GM23338 (cell line): ENCODE data around the gene ACSBG1. TPM values are rescaled to one million over a fixed set of nuclear protein-coding genes. Genes with fewer than 3 reads are reported as not detected.

Experiments used
- CREB1 ChIP-seq: fragments of 250-450 bp; sonication (Bioruptor Pico); IDR thresholded peaks from 2 replicates; pipeline ENCODE4 v1.5.0; 2020; ENCODE audit warnings: low read depth, mild to moderate bottlenecking, moderate library complexity
- EZH2phosphoT487 ChIP-seq: fragments of 200-600 bp; sonication (generic); IDR thresholded peaks from one replicate; pipeline ENCODE4 v1.8.1; 2018; ENCODE audit warnings: antibody characterized with exemption; ENCODE audit not compliant: unreplicated experiment
- JUNB ChIP-seq: IDR thresholded peaks from one replicate; pipeline ENCODE4 v1.6.1; 2016; ENCODE audit warnings: antibody characterized with exemption; ENCODE audit not compliant: unreplicated experiment
- NANOG ChIP-seq: IDR thresholded peaks from 2 replicates; pipeline ENCODE4 v1.6.1; 2016; ENCODE audit warnings: antibody characterized with exemption, borderline replicate concordance
- POLR2AphosphoS5 ChIP-seq: IDR thresholded peaks from 2 replicates; pipeline ENCODE4 v1.6.1; 2016; ENCODE audit warnings: antibody characterized with exemption, low read depth
- STAT1 ChIP-seq: IDR thresholded peaks from one replicate; pipeline ENCODE4 v1.6.1; 2016; ENCODE audit warnings: antibody characterized with exemption; ENCODE audit not compliant: unreplicated experiment
- ZNF331 ChIP-seq: fragments of 250-450 bp; sonication (Bioruptor Pico); IDR thresholded peaks from 2 replicates; pipeline ENCODE4 v1.5.0; 2020; ENCODE audit warnings: low read depth, mild to moderate bottlenecking, moderate library complexity
- ZNF462 ChIP-seq: fragments of 250-450 bp; sonication (Bioruptor Pico); IDR thresholded peaks from 2 replicates; pipeline ENCODE4 v1.5.0; 2020; ENCODE audit warnings: mild to moderate bottlenecking, moderate library complexity
- polyA plus RNA-seq: library from polyadenylated mRNA; unstranded; fragments of >200 nt; fragmentation: Nextera tagmentation; extraction: Ambion mirVana; gene quantifications from 2 replicates; pipeline ENCODE4 v1.2.1, GENCODE V29; 2016
- total RNA-seq: library from RNA; depleted of rRNA; stranded (reverse); fragments of >200 nt; shearing (Covaris generic); gene quantifications from 2 replicates; pipeline ENCODE4 v1.2.3, GENCODE V29; 2014
- TF ChIP-seq, protein P1 (sequence below): IDR thresholded peaks from 2 replicates; pipeline ENCODE4 v1.6.1; 2016; ENCODE audit warnings: antibody characterized with exemption
- TF ChIP-seq, protein P2 (sequence below): IDR thresholded peaks from one replicate; pipeline ENCODE4 v1.6.1; 2018; ENCODE audit warnings: antibody characterized with exemption; ENCODE audit not compliant: unreplicated experiment

The ACSBG1 gene
- total and polyA plus RNA-seq, 2 experiments from 2014 or later = 1.9 to 10.0 TPM

GRCh38 chr15:78203346-78204225 lies 30.8 kb downstream of the ACSBG1 start (continued):
- no peak for TF ChIP-seq ZNF462 (CRISPR knock-in tag)
- no peak for TF ChIP-seq ZNF331 (CRISPR knock-in tag)
- no peak for TF ChIP-seq POLR2AphosphoS5
- no peak for TF ChIP-seq CREB1 (CRISPR knock-in tag)
- TF ChIP-seq, protein P1, sequence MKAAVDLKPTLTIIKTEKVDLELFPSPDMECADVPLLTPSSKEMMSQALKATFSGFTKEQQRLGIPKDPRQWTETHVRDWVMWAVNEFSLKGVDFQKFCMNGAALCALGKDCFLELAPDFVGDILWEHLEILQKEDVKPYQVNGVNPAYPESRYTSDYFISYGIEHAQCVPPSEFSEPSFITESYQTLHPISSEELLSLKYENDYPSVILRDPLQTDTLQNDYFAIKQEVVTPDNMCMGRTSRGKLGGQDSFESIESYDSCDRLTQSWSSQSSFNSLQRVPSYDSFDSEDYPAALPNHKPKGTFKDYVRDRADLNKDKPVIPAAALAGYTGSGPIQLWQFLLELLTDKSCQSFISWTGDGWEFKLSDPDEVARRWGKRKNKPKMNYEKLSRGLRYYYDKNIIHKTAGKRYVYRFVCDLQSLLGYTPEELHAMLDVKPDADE = no peak
- TF ChIP-seq, protein P2, sequence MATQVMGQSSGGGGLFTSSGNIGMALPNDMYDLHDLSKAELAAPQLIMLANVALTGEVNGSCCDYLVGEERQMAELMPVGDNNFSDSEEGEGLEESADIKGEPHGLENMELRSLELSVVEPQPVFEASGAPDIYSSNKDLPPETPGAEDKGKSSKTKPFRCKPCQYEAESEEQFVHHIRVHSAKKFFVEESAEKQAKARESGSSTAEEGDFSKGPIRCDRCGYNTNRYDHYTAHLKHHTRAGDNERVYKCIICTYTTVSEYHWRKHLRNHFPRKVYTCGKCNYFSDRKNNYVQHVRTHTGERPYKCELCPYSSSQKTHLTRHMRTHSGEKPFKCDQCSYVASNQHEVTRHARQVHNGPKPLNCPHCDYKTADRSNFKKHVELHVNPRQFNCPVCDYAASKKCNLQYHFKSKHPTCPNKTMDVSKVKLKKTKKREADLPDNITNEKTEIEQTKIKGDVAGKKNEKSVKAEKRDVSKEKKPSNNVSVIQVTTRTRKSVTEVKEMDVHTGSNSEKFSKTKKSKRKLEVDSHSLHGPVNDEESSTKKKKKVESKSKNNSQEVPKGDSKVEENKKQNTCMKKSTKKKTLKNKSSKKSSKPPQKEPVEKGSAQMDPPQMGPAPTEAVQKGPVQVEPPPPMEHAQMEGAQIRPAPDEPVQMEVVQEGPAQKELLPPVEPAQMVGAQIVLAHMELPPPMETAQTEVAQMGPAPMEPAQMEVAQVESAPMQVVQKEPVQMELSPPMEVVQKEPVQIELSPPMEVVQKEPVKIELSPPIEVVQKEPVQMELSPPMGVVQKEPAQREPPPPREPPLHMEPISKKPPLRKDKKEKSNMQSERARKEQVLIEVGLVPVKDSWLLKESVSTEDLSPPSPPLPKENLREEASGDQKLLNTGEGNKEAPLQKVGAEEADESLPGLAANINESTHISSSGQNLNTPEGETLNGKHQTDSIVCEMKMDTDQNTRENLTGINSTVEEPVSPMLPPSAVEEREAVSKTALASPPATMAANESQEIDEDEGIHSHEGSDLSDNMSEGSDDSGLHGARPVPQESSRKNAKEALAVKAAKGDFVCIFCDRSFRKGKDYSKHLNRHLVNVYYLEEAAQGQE = no peak
- no peak for TF ChIP-seq EZH2phosphoT487
- TF ChIP-seq JUNB = no peak
- TF ChIP-seq STAT1 = no peak
- no peak for TF ChIP-seq NANOG
